Heart left ventricle (tissue), 13 donors: Measurements from ENCODE around the gene TFB2M.

Source experiments
- CTCF ChIP-seq, 12 donors: fragments of 200-600 bp; sonication (generic) in 4 of 12; IDR thresholded peaks; one replicate each; pipeline versions ENCODE4 v1.5.0 to v1.8.0; 2018 to 2022; ENCODE audit warnings: antibody characterized with exemption in 12 of 12, mild to moderate bottlenecking in 5 of 12
- POLR2A ChIP-seq, 2 donors: fragments of 450-650 bp; IDR thresholded peaks; one replicate each; pipeline ENCODE4 v1.6.1; 2017; ENCODE audit warnings: antibody characterized with exemption in 2 of 2, mild to moderate bottlenecking in 2 of 2, moderate library complexity in 2 of 2
- donor health status: ischemic (EF 13 %, LVEDD 7.1; RV severe dilation, severe dysfunction).
- donor health status: DM: no; HTN: yes; CAD: no.
- donor health status: DM: no; HTN: no; CAD: no.
- donor health status: ischemic (EF 25% LVEDD 6.9; RV normal size, moderate dysfunction).
- donor health status: ischemic (EF 25% LVEDD 5.7; RV mildly dilated, moderate dysfunction).
- donor health status: ischemic (EF 35%, LVEDD 5.7; RV mildly dilated, moderate dysfunction).
- donor health status: nonischemic (EF 11% LVEDD 7.7; RV severe dilation, severe dysfunction).
- donor health status: DM: yes; HTN: yes; CAD: no.
- donor health status: PGD.
- donor health status: ischemic (EF 29% LVEDD 5.4; RV normal size, mild dysfunction).
- donor health status: nonischemic (EF 23%, LVEDD 6.1; RV moderate dilation, normal function).

DNA sequence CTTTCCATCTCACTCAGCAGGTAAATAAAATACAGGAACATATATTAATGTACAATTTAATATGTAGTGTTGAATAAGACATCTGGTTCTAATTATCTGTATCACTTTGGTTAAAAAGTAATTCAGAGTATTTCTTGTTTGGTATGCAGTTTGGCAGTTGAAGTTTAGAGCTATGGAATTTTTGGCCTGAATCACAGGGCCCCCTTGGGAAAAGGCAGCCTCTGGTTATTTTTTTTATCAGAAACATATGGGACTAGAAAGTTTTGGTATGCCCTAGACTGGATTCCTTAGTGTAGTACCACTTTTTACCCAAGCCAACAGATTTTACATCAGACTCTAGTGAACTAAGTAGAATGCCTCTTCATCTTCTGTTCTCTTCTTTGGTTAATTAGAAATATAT is 26.6 kb upstream of the TFB2M start:
- TF ChIP-seq CTCF (IDR thresholded peaks at IDR 0.05) (no peak), POLR2A (IDR thresholded peaks at IDR 0.05) (no peak)
